Suprapubic skin (tissue), 4 donors: ENCODE data around the gene ANXA2R.
"Not testable (repeated sequence)": the region's sequence is repeated elsewhere in the genome, so short reads cannot be mapped to it uniquely, and the experiment has no call there.

Source experiments
- CTCF ChIP-seq, 2 donors: fragments of 200-600 bp in 1 of 2; fragments of 450-650 bp in 1 of 2; sonication (generic) in 1 of 2; IDR thresholded peaks; one replicate each; pipeline ENCODE4 v1.5.1; 2016 to 2019; ENCODE audit warnings: antibody characterized with exemption in 2 of 2, mild to moderate bottlenecking in 1 of 2, moderate library complexity in 1 of 2
- POLR2A ChIP-seq, 2 donors: fragments of 450-650 bp; IDR thresholded peaks; one replicate each; pipeline ENCODE4 v1.6.1; 2017; ENCODE audit warnings: antibody characterized with exemption in 2 of 2, mild to moderate bottlenecking in 2 of 2, moderate library complexity in 2 of 2
- POLR2AphosphoS5 ChIP-seq, 3 donors: sonication (generic); formaldehyde crosslinking; IDR thresholded peaks; one replicate each; pipeline ENCODE4 v1.6.1; 2017; ENCODE audit warnings: antibody characterized with exemption in 3 of 3

- not testable (repeated sequence) for TF ChIP-seq POLR2A, CTCF, POLR2AphosphoS5 (IDR thresholded peaks at IDR 0.05)
Observed at GRCh38 chr5:43025184-43025950, 14.8 kb downstream of the ANXA2R start.
